Measurements from ENCODE around the gene MYH16. TPM values are rescaled to one million over a fixed set of nuclear protein-coding genes. Genes with fewer than 3 reads are reported as not detected.
"Not testable (repeated sequence)": the region's sequence is repeated elsewhere in the genome, so short reads cannot be mapped to it uniquely, and the experiment has no call there.

MYH16 gene
- total RNA-seq, 1 donor from 2014 or later = not detected

GRCh38 chr7:99320371-99320770, 47.7 kb downstream of the MYH16 start:
- Mint-ChIP-seq H3K4me1 (ENCODE audit: unreplicated experiment) (no peaks in the 10 kb centered on the region), H3K27me3 (ENCODE audit: unreplicated experiment) (no peaks in the 10 kb centered on the region), H3K27ac (ENCODE audit: unreplicated experiment) (no peak overlapping the region)

DNA sequence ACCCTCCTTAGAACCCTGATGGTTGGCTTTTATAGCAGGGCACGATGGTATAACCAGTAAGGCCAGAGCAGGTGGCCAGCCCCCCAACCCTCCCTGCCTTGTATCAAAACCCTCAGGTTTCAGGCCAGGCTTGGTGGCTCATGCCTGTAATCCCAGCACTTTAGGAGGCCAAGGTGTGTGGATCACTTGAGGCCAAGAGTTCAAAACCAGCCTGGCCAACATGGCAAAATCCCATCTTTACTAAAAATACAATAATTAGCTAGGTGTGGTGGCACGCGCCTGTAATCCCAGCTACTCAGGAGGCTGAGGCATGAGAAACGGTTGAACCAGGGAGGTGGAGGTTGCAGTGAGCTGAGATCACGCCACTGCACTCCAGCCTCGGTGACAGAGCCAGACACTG, 50.0 kb downstream of the MYH16 start:
- H3K27me3 Mint-ChIP-seq (ENCODE audit: unreplicated experiment); H3K9me3 Mint-ChIP-seq (ENCODE audit: unreplicated experiment); H3K4me3 Mint-ChIP-seq (ENCODE audit: unreplicated experiment); H3K36me3 Mint-ChIP-seq (ENCODE audit: low read depth, unreplicated experiment); H3K27ac Mint-ChIP-seq (ENCODE audit: unreplicated experiment); DNase-seq (ENCODE audit: low spot score): not testable (repeated sequence)
- peaks cover 13% of the 10 kb centered on the region for H3K4me1 Mint-ChIP-seq (ENCODE audit: unreplicated experiment)

More at GRCh38 chr7:99320371-99320770, 47.7 kb downstream of the MYH16 start:
- Mint-ChIP-seq H3K9me3 (ENCODE audit: unreplicated experiment) (no peaks in the 10 kb centered on the region), H3K4me3 (ENCODE audit: unreplicated experiment) (no peak overlapping the region), H3K36me3 (ENCODE audit: low read depth, unreplicated experiment) (no peaks in the 10 kb centered on the region)
- TF ChIP-seq CTCF (IDR thresholded peaks at IDR 0.05; ENCODE audit: unreplicated experiment) = no peak
- DNase-seq (ENCODE audit: low spot score) = no peak

- TF ChIP-seq CTCF (IDR thresholded peaks at IDR 0.05; ENCODE audit: unreplicated experiment) = no peak
- no peak for DNase-seq (ENCODE audit: low spot score)
- Mint-ChIP-seq H3K9me3 (ENCODE audit: unreplicated experiment) (no peaks in the 10 kb centered on the region), H3K4me1 (ENCODE audit: unreplicated experiment) (peaks cover 14% of the 10 kb centered on the region), H3K36me3 (ENCODE audit: low read depth, unreplicated experiment) (no peaks in the 10 kb centered on the region), H3K27me3 (ENCODE audit: unreplicated experiment) (peaks cover 2% of the 10 kb centered on the region), H3K4me3 (ENCODE audit: unreplicated experiment) (peak overlapping the region; percentile 94), H3K27ac (ENCODE audit: unreplicated experiment) (no peak overlapping the region)
Observed at GRCh38 chr7:99324559-99324958, 51.9 kb downstream of the MYH16 start.

GRCh38 chr7:99325001-99325493, 52.4 kb downstream of the MYH16 start:
- Mint-ChIP-seq H3K27me3 (ENCODE audit: unreplicated experiment) (peaks cover 2% of the 10 kb centered on the region), H3K36me3 (ENCODE audit: low read depth, unreplicated experiment) (no peaks in the 10 kb centered on the region), H3K27ac (ENCODE audit: unreplicated experiment) (no peak overlapping the region), H3K4me1 (ENCODE audit: unreplicated experiment) (peaks cover 14% of the 10 kb centered on the region), H3K9me3 (ENCODE audit: unreplicated experiment) (no peaks in the 10 kb centered on the region), H3K4me3 (ENCODE audit: unreplicated experiment) (peak overlapping the region; percentile 94)
- DNase-seq (ENCODE audit: low spot score) = no peak
- no peak for TF ChIP-seq CTCF (IDR thresholded peaks at IDR 0.05; ENCODE audit: unreplicated experiment)

- no peaks in the 10 kb centered on the region for H3K36me3 Mint-ChIP-seq (ENCODE audit: low read depth, unreplicated experiment)
- H3K27me3 Mint-ChIP-seq (ENCODE audit: unreplicated experiment) = peaks cover 2% of the 10 kb centered on the region
- H3K4me3 Mint-ChIP-seq (ENCODE audit: unreplicated experiment) = peak within 1 kb of the TSS; percentile 94
- no peaks in the 10 kb centered on the region for H3K9me3 Mint-ChIP-seq (ENCODE audit: unreplicated experiment)
- H3K4me1 Mint-ChIP-seq (ENCODE audit: unreplicated experiment) = peaks cover 18% of the 10 kb centered on the region
- TF ChIP-seq CTCF (IDR thresholded peaks at IDR 0.05; ENCODE audit: unreplicated experiment) = no peak
- peak; percentile 95 for DNase-seq (ENCODE audit: low spot score)
- peak within 1 kb of the TSS; percentile 19 for H3K27ac Mint-ChIP-seq (ENCODE audit: unreplicated experiment)
Observed at GRCh38 chr7:99325592-99326407, 53.2 kb downstream of the MYH16 start, which contains the start of gene ARPC1A. TSS of gene ARPC1A (plus strand) at chr7:99325898. CDS start at chr7:99333354, 7,456 bp downstream.

Measured in endothelial cell (in vitro differentiated cells).